HEK293T (cell line): ENCODE results near the gene EPHA4.

Experiments used
- FOXA1 ChIP-seq: fragments of 450-650 bp; IDR thresholded peaks from 2 replicates; pipeline ENCODE4 v1.6.1; 2016; ENCODE audit warnings: mild to moderate bottlenecking
- FOXK2 ChIP-seq: fragments of 450-650 bp; IDR thresholded peaks from 2 replicates; pipeline ENCODE4 v1.6.1; 2016; ENCODE audit warnings: mild to moderate bottlenecking
- FOXM1 ChIP-seq: fragments of 450-650 bp; IDR thresholded peaks from 2 replicates; pipeline ENCODE4 v1.6.1; 2017; ENCODE audit warnings: mild to moderate bottlenecking, borderline replicate concordance
- HDGF ChIP-seq: fragments of 450-650 bp; IDR thresholded peaks from 2 replicates; pipeline ENCODE4 v1.6.1; 2017; ENCODE audit warnings: antibody characterized with exemption, borderline replicate concordance
- SP1 ChIP-seq: fragments of 450-650 bp; IDR thresholded peaks from 2 replicates; pipeline ENCODE4 v1.6.1; 2017
- TARDBP ChIP-seq: fragments of 450-650 bp; IDR thresholded peaks from 2 replicates; pipeline ENCODE4 v1.6.1; 2016

DNA sequence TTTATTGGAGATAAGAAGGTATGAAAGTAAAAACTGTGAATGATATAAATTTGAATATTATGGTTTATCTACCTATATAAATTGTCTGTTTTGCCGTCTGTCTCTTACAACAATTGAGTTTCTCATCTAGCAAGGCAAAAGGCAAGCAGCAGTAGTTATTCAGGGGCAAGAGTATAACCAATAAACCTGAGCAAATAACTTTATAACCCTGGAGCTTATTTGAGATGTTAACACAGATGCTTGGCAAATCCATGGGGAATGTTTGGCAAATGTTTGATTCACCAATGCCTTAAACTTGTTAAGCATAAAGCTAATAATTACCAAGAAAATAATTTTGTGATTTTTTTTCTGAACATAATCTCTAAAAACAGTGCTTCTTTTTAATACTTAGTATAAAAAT lies 9.9 kb upstream of the EPHA4 start:
- TF ChIP-seq FOXA1 (no peak), FOXM1 (no peak), HDGF (no peak), SP1 (no peak), TARDBP (no peak), FOXK2 (no peak)
